Stomach (tissue), 9 donors: ENCODE measurements around the gene FAM3B. TPM values are rescaled to one million over a fixed set of nuclear protein-coding genes. Genes with fewer than 3 reads are reported as not detected.

Source experiments
- DNase-seq, 2 donors: peaks; one replicate each; pipeline versions ENCODE4 v3.0.0 to v3.0.0-alpha.2; 2013 to 2019
- H3K27ac ChIP-seq, 5 donors: fragments of 200-600 bp in 4 of 5; sonication (generic) in 4 of 5; one replicate each; pipeline ENCODE4 v1.5.1; 2013 to 2019; ENCODE audit warnings: mild to moderate bottlenecking in 1 of 5, moderate library complexity in 1 of 5
- H3K27me3 ChIP-seq, 3 donors: fragments of 200-600 bp; sonication (generic); one replicate each; pipeline ENCODE4 v1.5.1; 2017 to 2019; ENCODE audit warnings: mixed run types in 1 of 3
- H3K36me3 ChIP-seq, 4 donors: fragments of 200-600 bp; sonication (generic); 1 replicate in 3 of 4; 2 replicates in 1 of 4; pipeline ENCODE4 v1.5.1; 2016 to 2019
- H3K4me1 ChIP-seq, 4 donors: fragments of 200-600 bp; sonication (generic); one replicate each; pipeline ENCODE4 v1.5.1; 2016 to 2019
- H3K4me3 ChIP-seq, 4 donors: fragments of 200-600 bp; sonication (generic) in 3 of 4; one replicate each; pipeline ENCODE4 v1.5.1; 2016 to 2019; ENCODE audit warnings: mild to moderate bottlenecking in 1 of 4
- H3K9me3 ChIP-seq, 4 donors: fragments of 200-600 bp; sonication (generic); one replicate each; pipeline ENCODE4 v1.5.1; 2016 to 2019
- CTCF ChIP-seq, 7 experiments: fragments of 450-650 bp in 4 of 7; fragments of 200-600 bp in 3 of 7; sonication (generic) in 3 of 7; IDR thresholded peaks; one replicate each; pipeline ENCODE4 v1.5.1; 2016 to 2019; ENCODE audit warnings: antibody characterized with exemption in 7 of 7, control low read depth in 2 of 7, mild to moderate bottlenecking in 1 of 7
- EP300 ChIP-seq: sonication (generic); formaldehyde crosslinking; IDR thresholded peaks from one replicate; pipeline ENCODE4 v1.6.1; 2017; ENCODE audit warnings: antibody characterized with exemption
- POLR2A ChIP-seq, 4 donors: fragments of 450-650 bp; IDR thresholded peaks; one replicate each; pipeline ENCODE4 v1.6.1; 2016; ENCODE audit warnings: antibody characterized with exemption in 4 of 4, control low read depth in 2 of 4, mild to moderate bottlenecking in 1 of 4, moderate library complexity in 1 of 4
- POLR2AphosphoS5 ChIP-seq, 3 donors: sonication (generic); formaldehyde crosslinking; IDR thresholded peaks; one replicate each; pipeline ENCODE4 v1.6.1; 2016; ENCODE audit warnings: antibody characterized with exemption in 3 of 3
- WGBS, 5 donors: extraction: QIAGEN DNeasy Blood & Tissue Kit in 3 of 5; methylation state at CpG; one replicate each; pipeline versions ENCODE4 v1.1.5 to v1.1.7; 2013 to 2018; 5-methylcytosine and 5-hydroxymethylcytosine counted together
- intact Hi-C: fragments of 100-400 bp; cut with DNase I; formaldehyde crosslinking; loops from one replicate; pipeline ENCODE4 v1.15.1; 2023; ENCODE audit warnings: low total_unique reads
- polyA plus RNA-seq, 3 donors: library from polyadenylated mRNA; stranded (reverse); fragments of 200-250 nt; gene quantifications; one replicate each; pipeline ENCODE4 v1.2.3, GENCODE V29; 2013
- total RNA-seq, 5 donors: library from RNA; depleted of rRNA; stranded (reverse); fragments of >200 nt; gene quantifications; one replicate each; pipeline versions ENCODE4 v1.1.0 to v1.2.3, GENCODE V29; 2014 to 2016
- donor health status: healthy with polysubstance abuse.
- donor health status: Bipolar disorder and iron deficiency.
- donor health status: healthy.

FAM3B gene
- total and polyA plus RNA-seq, 8 donors: 12.3 to 103 (median 89.0) TPM; not detected in 1

GRCh38 chr21:41321211-41321907 lies 4.8 kb downstream of the FAM3B start:
- no peak overlapping the region for H3K4me3 ChIP-seq
- H3K4me1 ChIP-seq: peaks cover 25 to 52% (median 42%) of the 10 kb centered on the region in 4 donors
- WGBS, 5 donors: 73 to 80% (median 79%) methylated on average over 20 of the region's 20 CpGs
- DNase-seq: no peak
- H3K9me3 ChIP-seq: no peaks in the 10 kb centered on the region
- H3K27ac ChIP-seq: peak overlapping the region in 4 of 5 donors; percentile 27 to 55 (median 36)
- no peaks in the 10 kb centered on the region for H3K36me3 ChIP-seq
- intact Hi-C loops: no loop called here
- TF ChIP-seq POLR2AphosphoS5 (IDR thresholded peaks at IDR 0.05) (no peak), CTCF (IDR thresholded peaks at IDR 0.05) (no peak)
- peaks cover 0 to 14% (median 8%) of the 10 kb centered on the region in 3 donors for H3K27me3 ChIP-seq

- Histone ChIP-seq H3K9me3 (no peaks in the 10 kb centered on the region), H3K27ac (peak overlapping the region; percentile 27 to 57 (median 37)), H3K27me3 (peaks cover 0 to 7% (median 2%) of the 10 kb centered on the region in 3 donors), H3K36me3 (no peaks in the 10 kb centered on the region), H3K4me1 (peaks cover 23 to 52% (median 42%) of the 10 kb centered on the region in 4 donors), H3K4me3 (no peak overlapping the region)
- WGBS, 5 donors: 30 to 65% (median 35%) methylated on average over 7 of the region's 7 CpGs
- TF ChIP-seq EP300 (no peak), CTCF (IDR thresholded peaks at IDR 0.05) (no peak), POLR2A (IDR thresholded peaks at IDR 0.05) (no peak), POLR2AphosphoS5 (IDR thresholded peaks at IDR 0.05) (no peak)
- peak; percentile 54 to 64 for DNase-seq
- intact Hi-C loops: no loop called here
Observed at GRCh38 chr21:41321908-41322495, 5.4 kb downstream of the FAM3B start.

- peak overlapping the region; percentile 27 to 57 (median 37) for H3K27ac ChIP-seq
- no peak for TF ChIP-seq CTCF (IDR thresholded peaks at IDR 0.05)
- no peak for TF ChIP-seq POLR2A (IDR thresholded peaks at IDR 0.05)
- no peak for TF ChIP-seq EP300
- no peak for TF ChIP-seq POLR2AphosphoS5 (IDR thresholded peaks at IDR 0.05)
- peaks cover 20 to 50% (median 41%) of the 10 kb centered on the region in 4 donors for H3K4me1 ChIP-seq
- no peaks in the 10 kb centered on the region for H3K36me3 ChIP-seq
- intact Hi-C loops: no loop called here
- peak in 1 of 2 donors; percentile 69 for DNase-seq
- no peaks in the 10 kb centered on the region for H3K27me3 ChIP-seq
- no peaks in the 10 kb centered on the region for H3K9me3 ChIP-seq
- 62 to 76% (median 66%) methylated on average over 22 to 23 of the region's 23 CpGs for WGBS, 5 donors
- H3K4me3 ChIP-seq: no peak overlapping the region
Observed at GRCh38 chr21:41322496-41323382, 6.1 kb downstream of the FAM3B start.
